ENCODE measurements around the gene ZCCHC24.

DNA sequence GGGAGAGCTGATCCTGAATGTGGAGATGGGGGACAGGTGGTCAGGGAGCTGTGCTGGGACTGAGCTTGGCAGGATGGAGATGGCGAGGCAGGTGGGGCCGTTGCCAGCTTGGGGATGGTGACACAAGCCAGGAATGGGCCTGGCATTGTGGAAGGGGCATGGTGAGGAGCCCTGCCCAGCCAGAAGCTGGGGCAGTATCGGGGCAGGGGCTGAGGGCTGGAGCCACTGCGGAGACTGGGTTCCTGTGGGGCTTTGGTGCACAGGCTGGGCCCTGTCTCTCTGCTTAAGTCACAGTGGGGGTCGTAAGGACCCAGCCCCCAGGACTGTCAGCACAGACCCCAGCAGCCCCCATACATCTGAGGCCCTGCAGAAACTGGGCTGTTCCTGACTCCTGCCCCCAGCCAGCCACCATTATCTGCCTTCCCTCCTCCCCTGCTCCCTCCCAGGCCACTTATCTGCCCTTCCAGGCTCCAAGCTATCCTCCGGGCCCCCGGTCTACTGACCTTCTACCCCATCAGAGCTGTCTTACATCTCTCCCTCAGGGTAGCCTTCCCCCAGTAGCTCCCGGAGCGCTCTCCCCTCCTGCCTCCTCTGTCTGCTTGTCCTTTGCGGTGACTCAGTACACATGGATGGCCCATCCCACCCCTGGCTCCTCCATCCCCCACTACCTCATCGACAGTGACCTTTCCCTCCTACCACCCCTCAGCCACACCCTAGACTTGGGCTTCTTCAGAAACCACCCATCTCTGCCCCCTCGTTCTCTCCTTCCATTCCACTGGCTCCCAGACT, 54.0 kb downstream of the ZCCHC24 start:
- TF ChIP-seq, protein P1, sequence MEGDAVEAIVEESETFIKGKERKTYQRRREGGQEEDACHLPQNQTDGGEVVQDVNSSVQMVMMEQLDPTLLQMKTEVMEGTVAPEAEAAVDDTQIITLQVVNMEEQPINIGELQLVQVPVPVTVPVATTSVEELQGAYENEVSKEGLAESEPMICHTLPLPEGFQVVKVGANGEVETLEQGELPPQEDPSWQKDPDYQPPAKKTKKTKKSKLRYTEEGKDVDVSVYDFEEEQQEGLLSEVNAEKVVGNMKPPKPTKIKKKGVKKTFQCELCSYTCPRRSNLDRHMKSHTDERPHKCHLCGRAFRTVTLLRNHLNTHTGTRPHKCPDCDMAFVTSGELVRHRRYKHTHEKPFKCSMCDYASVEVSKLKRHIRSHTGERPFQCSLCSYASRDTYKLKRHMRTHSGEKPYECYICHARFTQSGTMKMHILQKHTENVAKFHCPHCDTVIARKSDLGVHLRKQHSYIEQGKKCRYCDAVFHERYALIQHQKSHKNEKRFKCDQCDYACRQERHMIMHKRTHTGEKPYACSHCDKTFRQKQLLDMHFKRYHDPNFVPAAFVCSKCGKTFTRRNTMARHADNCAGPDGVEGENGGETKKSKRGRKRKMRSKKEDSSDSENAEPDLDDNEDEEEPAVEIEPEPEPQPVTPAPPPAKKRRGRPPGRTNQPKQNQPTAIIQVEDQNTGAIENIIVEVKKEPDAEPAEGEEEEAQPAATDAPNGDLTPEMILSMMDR (IDR thresholded peaks at IDR 0.05; ENCODE audit: extremely low read depth in 1 of 2, insufficient read depth in 1 of 2, low read depth in 1 of 2, low read length in 2 of 2), result no peak
- no peak for TF ChIP-seq POLR2AphosphoS5 (IDR thresholded peaks at IDR 0.05; ENCODE audit: insufficient read depth, low read depth, low read length)
- no peak for TF ChIP-seq POLR2A (IDR thresholded peaks at IDR 0.05; ENCODE audit: low read depth, low read length)
- TF ChIP-seq GATA2 (IDR thresholded peaks at IDR 0.05; ENCODE audit: insufficient read depth, insufficient read length, low read depth, low read length), result no peak
- TF ChIP-seq EZH2 (IDR thresholded peaks at IDR 0.05; ENCODE audit: borderline replicate concordance, low read depth, low read length, severe bottlenecking), result no peak

Measured in endothelial cell of umbilical vein (primary cell).